ENCODE data around the gene ZMAT2.
"Not testable (repeated sequence)": the region's sequence is repeated elsewhere in the genome, so short reads cannot be mapped to it uniquely, and the experiment has no call there.

The ZMAT2 gene

DNA sequence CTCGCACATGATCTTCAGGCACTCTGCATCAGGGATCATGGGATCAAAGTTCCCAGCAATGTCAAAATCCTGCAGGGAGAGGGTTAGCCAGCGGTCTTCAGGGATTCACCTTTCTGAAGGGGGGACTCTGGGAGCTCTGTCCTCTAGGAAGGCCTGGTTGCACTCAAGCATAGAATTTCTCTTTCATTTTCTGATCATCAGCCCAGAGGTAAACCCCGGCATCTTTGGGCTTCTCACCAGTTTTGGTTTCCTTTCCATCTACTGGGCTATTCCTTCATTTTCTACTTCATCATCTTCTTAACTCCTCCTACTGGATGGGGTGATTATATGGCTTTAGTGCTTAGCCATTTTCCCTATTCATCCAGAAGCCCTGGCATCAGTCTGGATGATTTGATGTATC is 22.3 kb upstream of the ZMAT2 start:
- Histone ChIP-seq H3K4me1 (ENCODE audit: insufficient read depth, low read length) (no peaks in the 10 kb centered on the region), H3K27me3 (ENCODE audit: insufficient read depth, low read length) (no peaks in the 10 kb centered on the region), H3K9me3 (ENCODE audit: low read length) (no peaks in the 10 kb centered on the region), H3K36me3 (ENCODE audit: insufficient read depth, low read length) (peaks cover 78% of the 10 kb centered on the region), H3K4me3 (ENCODE audit: low read length) (no peak overlapping the region), H2AFZ (ENCODE audit: low read depth, low read length) (no peak overlapping the region)

DNA sequence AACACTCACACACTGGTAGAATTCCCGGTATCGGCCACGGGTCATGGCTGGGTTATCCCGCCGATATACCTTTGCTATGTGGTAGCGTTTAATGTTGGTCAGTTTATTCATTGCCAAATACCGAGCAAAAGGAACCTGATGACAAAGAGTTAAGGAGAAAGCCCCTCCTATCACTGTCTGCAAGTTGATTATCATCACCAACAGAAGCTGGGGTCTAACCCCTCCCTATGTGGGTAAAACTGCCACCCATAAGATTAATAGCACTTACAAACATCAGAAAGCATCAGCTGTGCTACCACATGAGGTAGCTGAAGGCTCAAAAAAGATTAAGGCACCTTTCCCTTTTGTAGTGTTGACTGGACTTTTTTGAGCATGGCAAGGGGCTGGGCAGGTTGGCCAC is 21.3 kb upstream of the ZMAT2 start:
- Histone ChIP-seq H3K4me1 (ENCODE audit: insufficient read depth, low read length) (no peaks in the 10 kb centered on the region), H2AFZ (ENCODE audit: low read depth, low read length) (no peak overlapping the region), H3K9me3 (ENCODE audit: low read length) (no peaks in the 10 kb centered on the region), H3K27me3 (ENCODE audit: insufficient read depth, low read length) (no peaks in the 10 kb centered on the region), H3K36me3 (ENCODE audit: insufficient read depth, low read length) (peaks cover 78% of the 10 kb centered on the region), H3K4me3 (ENCODE audit: low read length) (no peak overlapping the region)

DNA sequence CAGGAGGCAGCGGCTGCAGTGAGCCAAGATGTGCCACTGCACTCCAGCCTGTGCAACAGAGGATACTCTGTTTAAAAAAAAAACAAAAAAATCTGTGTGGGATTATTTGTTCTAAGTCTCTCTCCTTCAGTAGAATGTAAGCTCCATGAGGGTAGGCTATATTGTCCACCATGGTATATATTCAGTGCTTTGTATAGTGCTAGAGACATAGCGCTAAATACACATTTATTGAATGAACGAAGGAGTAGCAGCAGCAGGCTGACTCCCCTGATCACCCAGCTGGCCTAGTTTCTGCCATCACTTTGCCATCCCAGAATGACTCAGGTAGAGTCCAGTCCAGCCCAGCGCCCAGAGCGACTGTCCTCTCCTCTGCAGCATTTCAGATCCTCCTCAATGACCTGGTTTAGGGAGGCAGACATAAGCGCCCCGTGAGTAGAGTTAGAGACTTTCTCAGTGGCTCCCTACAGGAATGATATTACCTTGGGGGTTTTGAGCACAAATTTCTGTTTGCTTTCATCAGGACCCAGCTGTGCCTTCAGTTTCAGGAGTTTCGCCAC is 9.8 kb upstream of the ZMAT2 start:
- no peaks in the 10 kb centered on the region for H3K9me3 ChIP-seq (ENCODE audit: low read length)
- peaks cover 12% of the 10 kb centered on the region for H3K4me1 ChIP-seq (ENCODE audit: insufficient read depth, low read length)
- H3K36me3 ChIP-seq (ENCODE audit: insufficient read depth, low read length) = peaks cover 43% of the 10 kb centered on the region
- no peaks in the 10 kb centered on the region for H3K27me3 ChIP-seq (ENCODE audit: insufficient read depth, low read length)
- peak overlapping the region; percentile 13 for H2AFZ ChIP-seq (ENCODE audit: low read depth, low read length)
- H3K4me3 ChIP-seq (ENCODE audit: low read length) = peak overlapping the region; percentile 63

DNA sequence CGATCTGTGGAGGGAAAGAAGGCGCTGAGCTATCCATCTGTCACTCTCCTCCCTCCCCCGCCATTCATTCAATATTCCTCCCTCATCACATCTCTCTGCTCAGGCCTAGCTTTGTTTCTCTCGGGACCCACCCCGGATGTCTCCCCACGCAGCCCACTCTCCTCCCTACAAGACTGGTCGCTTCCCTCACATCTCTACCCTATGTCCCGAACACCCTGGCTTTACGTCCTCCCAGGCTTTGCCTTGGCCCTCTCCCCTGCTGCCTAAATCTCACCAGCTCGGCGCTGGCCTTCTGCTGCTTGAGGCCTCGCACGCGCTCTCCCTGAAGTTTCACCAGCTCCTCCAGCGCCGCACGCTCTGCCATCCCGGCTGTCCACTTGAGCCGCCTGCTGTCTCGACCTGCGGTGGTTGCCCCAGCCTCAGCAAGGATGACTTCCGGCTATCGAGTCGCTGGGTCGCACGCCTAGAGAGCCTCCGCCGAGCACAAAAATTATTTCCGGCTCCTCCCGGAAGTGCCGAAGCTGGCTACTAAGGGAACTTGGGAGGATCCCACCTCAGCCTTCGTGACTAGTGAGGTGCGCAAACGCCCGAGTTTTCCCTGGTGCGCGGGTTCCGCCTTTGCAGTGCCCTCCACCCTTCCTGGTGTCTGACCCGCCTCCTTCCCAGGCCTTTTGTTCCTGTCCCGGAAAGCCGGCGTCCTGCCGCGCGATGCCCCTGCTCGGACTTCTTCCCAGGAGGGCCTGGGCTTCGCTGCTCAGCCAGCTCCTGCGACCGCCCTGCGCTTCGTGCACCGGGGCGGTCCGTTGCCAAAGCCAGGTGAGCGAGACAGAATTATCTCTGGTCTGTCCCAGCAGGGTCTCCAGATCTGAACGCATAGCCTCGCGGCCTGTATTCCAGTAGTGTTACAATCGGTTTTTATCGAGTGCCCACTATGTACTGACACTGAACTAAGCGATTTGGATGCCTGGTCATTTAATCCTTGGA is 9.0 kb upstream of the ZMAT2 start, which contains the start of the genes HARS1 and HARS2:
Gene HARS1 (minus strand): TSS at position 430 of the 984 bp plus-strand sequence. CDS start 66 bp downstream, at position 364.
Gene HARS2 (plus strand): TSS at position 515 of the 984 bp plus-strand sequence. CDS start 194 bp downstream, at position 709.
- peaks cover 12% of the 10 kb centered on the region for H3K4me1 ChIP-seq (ENCODE audit: insufficient read depth, low read length)
- H3K36me3 ChIP-seq (ENCODE audit: insufficient read depth, low read length) = peaks cover 48% of the 10 kb centered on the region
- peak within 1 kb of the TSS; percentile 63 for H3K4me3 ChIP-seq (ENCODE audit: low read length)
- H3K9me3 ChIP-seq (ENCODE audit: low read length) = no peaks in the 10 kb centered on the region
- H3K27me3 ChIP-seq (ENCODE audit: insufficient read depth, low read length) = no peaks in the 10 kb centered on the region
- peak within 1 kb of the TSS; percentile 76 for H2AFZ ChIP-seq (ENCODE audit: low read depth, low read length)

DNA sequence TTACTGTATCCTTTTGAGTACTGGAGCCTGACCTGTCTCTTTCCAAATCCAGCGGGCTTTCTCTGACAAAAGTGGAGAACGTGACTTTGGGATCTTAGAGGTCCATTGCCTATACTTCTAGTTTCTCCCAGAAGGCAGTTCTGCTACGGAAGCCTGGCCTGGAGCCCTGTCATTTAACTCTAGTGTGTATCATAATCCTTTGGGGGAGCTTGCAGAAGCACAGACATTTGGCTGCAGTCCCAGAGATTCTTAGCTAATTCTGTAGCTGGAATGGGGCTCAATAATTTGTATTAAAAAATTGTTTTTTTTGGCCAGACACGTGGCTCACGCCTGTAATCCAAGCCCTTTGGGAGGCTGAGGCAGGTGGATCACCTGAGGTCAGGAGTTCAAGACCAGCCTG is 6.0 kb upstream of the ZMAT2 start:
- H3K36me3 ChIP-seq (ENCODE audit: insufficient read depth, low read length) = peaks cover 61% of the 10 kb centered on the region
- H3K9me3 ChIP-seq (ENCODE audit: low read length) = no peaks in the 10 kb centered on the region
- peaks cover 12% of the 10 kb centered on the region for H3K4me1 ChIP-seq (ENCODE audit: insufficient read depth, low read length)

DNA sequence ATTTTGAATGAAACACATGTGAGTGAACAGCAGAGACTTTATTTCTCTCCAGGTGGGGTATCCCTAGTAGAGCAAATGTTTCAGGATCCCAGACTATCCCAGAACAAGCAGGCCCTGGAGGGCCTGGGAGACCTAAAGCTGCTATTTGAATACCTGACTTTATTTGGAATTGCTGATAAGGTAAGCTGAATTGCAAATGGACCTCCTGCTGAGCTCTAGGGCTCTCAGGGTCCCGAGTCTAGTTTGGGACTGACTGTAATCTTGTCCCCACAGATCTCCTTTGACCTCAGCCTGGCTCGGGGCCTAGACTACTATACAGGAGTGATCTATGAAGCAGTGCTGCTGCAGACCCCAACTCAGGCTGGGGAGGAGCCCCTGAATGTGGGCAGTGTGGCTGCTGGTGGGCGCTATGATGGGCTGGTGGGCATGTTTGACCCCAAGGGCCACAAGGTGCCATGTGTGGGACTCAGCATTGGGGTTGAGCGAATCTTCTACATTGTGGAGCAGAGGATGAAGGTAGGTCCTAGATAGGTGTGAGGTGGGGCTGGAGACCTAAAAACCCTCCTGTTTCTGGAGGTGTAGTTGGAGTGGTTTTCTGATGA is 3.3 kb upstream of the ZMAT2 start:
- H3K27me3 ChIP-seq (ENCODE audit: insufficient read depth, low read length) = no peaks in the 10 kb centered on the region
- H3K4me1 ChIP-seq (ENCODE audit: insufficient read depth, low read length) = peaks cover 20% of the 10 kb centered on the region
- H2AFZ ChIP-seq (ENCODE audit: low read depth, low read length) = no peak overlapping the region
- no peak overlapping the region for H3K4me3 ChIP-seq (ENCODE audit: low read length)
- no peaks in the 10 kb centered on the region for H3K9me3 ChIP-seq (ENCODE audit: low read length)
- H3K36me3 ChIP-seq (ENCODE audit: insufficient read depth, low read length) = peaks cover 70% of the 10 kb centered on the region

More for the DNA sequence above, 6.0 kb upstream of the ZMAT2 start:
- no peak overlapping the region for H3K4me3 ChIP-seq (ENCODE audit: low read length)
- H2AFZ ChIP-seq (ENCODE audit: low read depth, low read length) = no peak overlapping the region
- H3K27me3 ChIP-seq (ENCODE audit: insufficient read depth, low read length) = no peaks in the 10 kb centered on the region

DNA sequence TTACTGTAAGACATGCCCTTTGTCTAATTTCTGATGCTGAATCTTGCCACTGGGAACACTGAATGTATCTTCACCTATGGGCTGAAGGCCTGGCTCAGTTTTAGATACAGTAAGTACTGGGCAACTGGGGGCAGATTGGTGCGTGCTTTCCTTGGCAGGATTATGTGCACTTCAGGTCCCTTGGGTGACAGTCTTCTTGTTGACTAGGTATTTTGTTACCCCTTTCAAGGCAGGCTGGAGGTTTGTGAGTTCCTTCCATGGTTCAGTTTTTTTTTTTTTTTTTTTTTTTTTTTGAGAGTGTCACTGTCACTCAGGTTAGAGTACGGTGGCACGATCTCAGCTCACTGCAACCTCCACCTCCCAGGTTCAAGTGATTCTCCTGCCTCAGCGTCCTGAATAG is 7.6 kb downstream of the ZMAT2 start:
- Histone ChIP-seq H3K36me3 (ENCODE audit: insufficient read depth, low read length) (peaks cover 47% of the 10 kb centered on the region), H3K4me1 (ENCODE audit: insufficient read depth, low read length) (no peaks in the 10 kb centered on the region)

DNA sequence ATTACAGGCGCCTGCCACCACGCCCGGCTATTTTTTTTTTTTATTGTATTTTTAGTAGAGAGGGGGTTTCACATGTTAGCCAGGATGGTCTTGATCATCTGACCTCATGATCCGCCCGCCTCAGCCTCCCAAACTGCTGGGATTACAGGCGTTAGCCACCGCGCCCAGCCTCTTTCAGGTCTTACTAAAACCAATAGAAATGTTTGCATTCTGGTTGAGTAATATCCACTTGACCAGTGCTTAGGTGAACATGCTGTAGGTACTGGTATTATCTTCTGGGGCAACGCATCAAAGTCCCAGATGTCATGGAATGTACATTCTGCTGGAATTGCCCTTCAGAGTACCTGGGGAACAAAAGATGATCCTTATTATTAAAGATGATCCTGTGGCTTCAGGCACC is 8.5 kb downstream of the ZMAT2 start:
- not testable (repeated sequence) for H3K27me3 ChIP-seq (ENCODE audit: insufficient read depth, low read length); H2AFZ ChIP-seq (ENCODE audit: low read depth, low read length); H3K4me3 ChIP-seq (ENCODE audit: low read length); H3K9me3 ChIP-seq (ENCODE audit: low read length); H3K4me1 ChIP-seq (ENCODE audit: insufficient read depth, low read length)
- peaks cover 37% of the 10 kb centered on the region for H3K36me3 ChIP-seq (ENCODE audit: insufficient read depth, low read length)

More for the DNA sequence above, 7.6 kb downstream of the ZMAT2 start:
- Histone ChIP-seq H3K4me3 (ENCODE audit: low read length) (no peak overlapping the region), H3K9me3 (ENCODE audit: low read length) (no peaks in the 10 kb centered on the region), H3K27me3 (ENCODE audit: insufficient read depth, low read length) (no peaks in the 10 kb centered on the region), H2AFZ (ENCODE audit: low read depth, low read length) (no peak overlapping the region)

DNA sequence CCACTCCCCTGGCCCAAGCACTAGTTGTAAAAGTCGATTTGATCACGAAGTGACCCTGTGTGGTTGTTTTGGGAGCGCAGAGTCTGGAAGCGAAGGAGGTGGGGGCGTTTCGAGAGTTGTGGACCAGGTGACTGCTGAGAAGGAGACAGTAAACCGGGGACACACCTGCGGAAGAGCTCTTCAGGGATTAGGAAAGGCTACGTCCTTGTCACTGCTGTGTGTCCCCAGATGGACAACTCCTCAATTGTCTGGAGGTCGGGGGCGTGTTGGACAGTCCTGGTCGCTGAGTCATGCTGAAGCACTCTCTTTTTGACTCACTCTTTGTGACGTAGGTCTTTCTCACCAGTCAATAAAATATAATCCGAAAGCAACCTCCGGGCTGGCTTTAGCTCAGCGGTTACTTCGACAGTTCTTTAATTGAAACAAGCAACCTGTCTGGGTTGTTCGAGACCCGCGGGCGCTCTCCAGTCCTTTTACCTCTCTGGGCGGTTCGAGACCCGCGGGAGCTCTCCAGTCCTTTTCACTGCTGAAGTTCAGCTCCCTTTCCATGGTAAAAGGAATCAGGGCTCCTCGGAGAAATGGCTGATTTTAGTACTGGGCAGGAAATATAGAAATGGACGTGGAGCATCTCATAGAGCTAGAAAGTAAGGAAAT is 10.8 kb downstream of the ZMAT2 start:
- no peaks in the 10 kb centered on the region for H3K9me3 ChIP-seq (ENCODE audit: low read length)
- peaks cover 16% of the 10 kb centered on the region for H3K36me3 ChIP-seq (ENCODE audit: insufficient read depth, low read length)
- H3K4me1 ChIP-seq (ENCODE audit: insufficient read depth, low read length) = no peaks in the 10 kb centered on the region
- H2AFZ ChIP-seq (ENCODE audit: low read depth, low read length) = peak overlapping the region; percentile 88
- peak overlapping the region; percentile 55 for H3K4me3 ChIP-seq (ENCODE audit: low read length)
- H3K27me3 ChIP-seq (ENCODE audit: insufficient read depth, low read length) = no peaks in the 10 kb centered on the region

DNA sequence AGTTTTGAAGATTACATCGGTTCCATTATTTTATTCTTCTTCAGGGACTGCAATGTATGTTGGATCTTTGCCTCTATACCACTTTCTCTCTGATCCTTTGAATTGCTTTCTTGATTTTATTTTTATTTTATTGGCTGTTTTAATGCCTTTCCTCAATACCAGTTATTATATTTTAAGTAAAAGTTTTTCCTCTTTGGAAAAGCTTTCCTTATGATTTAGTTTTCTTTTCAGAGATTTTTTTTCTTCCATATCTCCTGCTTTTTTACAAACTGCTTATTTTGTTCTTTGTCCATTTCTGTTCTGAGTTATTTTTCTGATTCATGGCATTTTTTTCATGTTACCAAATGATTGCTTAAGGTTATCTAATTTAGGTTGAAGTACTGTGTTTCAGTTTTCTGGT is 11.5 kb downstream of the ZMAT2 start:
- peak overlapping the region; percentile 55 for H3K4me3 ChIP-seq (ENCODE audit: low read length)
- H2AFZ ChIP-seq (ENCODE audit: low read depth, low read length) = peak overlapping the region; percentile 88

DNA sequence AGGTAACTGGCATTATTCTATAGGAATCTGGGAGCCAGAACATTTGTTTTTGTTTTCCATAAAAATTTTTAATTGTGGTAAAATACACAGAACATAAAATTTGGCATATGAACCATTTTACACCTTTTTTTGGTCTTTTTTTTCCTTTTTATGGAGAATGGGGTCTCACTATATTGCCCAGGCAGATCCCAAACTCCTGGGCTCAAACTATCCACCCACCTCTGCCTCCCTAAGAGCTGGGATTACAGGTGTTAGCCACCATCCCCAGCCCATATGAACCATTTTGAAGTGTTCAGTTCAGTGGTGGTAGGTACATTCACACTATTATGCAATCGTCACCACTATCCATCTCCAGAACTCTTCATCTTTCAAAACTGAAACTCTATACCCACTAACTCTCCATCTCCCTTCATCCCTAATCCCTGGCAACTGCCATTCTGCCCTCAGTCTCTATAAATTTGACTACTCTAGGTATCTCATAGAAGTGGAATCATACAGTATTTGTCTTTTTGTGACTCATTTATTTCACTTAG is 13.4 kb downstream of the ZMAT2 start:
- H3K9me3 ChIP-seq (ENCODE audit: low read length) = no peaks in the 10 kb centered on the region
- H3K36me3 ChIP-seq (ENCODE audit: insufficient read depth, low read length) = no peaks in the 10 kb centered on the region
- H3K27me3 ChIP-seq (ENCODE audit: insufficient read depth, low read length) = no peaks in the 10 kb centered on the region
- no peak overlapping the region for H2AFZ ChIP-seq (ENCODE audit: low read depth, low read length)
- no peak overlapping the region for H3K4me3 ChIP-seq (ENCODE audit: low read length)
- H3K4me1 ChIP-seq (ENCODE audit: insufficient read depth, low read length) = no peaks in the 10 kb centered on the region

More for the DNA sequence above, 11.5 kb downstream of the ZMAT2 start:
- no peaks in the 10 kb centered on the region for H3K4me1 ChIP-seq (ENCODE audit: insufficient read depth, low read length)
- H3K36me3 ChIP-seq (ENCODE audit: insufficient read depth, low read length) = peaks cover 9% of the 10 kb centered on the region
- H3K9me3 ChIP-seq (ENCODE audit: low read length) = no peaks in the 10 kb centered on the region
- no peaks in the 10 kb centered on the region for H3K27me3 ChIP-seq (ENCODE audit: insufficient read depth, low read length)

DNA sequence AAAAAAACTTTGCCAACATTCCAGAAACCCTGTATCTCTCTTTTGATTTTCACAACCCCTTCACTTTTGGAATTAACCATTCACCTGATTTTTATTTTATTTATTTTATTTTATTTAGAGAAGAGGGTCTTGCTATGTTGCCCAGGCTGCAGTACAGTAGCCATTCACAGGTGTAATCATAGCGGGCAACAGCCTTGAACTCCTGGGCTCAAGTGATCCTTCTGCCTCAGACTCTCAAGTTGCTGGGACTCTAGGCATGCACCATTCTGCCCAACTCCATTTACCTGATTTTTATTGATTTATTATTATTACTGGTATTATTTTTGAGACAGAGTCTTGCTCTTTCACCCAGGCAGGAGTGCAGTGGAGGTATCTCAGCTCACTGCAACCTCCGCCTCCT is 16.0 kb downstream of the ZMAT2 start:
- not testable (repeated sequence) for H2AFZ ChIP-seq (ENCODE audit: low read depth, low read length); H3K9me3 ChIP-seq (ENCODE audit: low read length)

More for the DNA sequence above, 16.0 kb downstream of the ZMAT2 start:
- H3K27me3 ChIP-seq (ENCODE audit: insufficient read depth, low read length); H3K4me1 ChIP-seq (ENCODE audit: insufficient read depth, low read length); H3K36me3 ChIP-seq (ENCODE audit: insufficient read depth, low read length); H3K4me3 ChIP-seq (ENCODE audit: low read length): not testable (repeated sequence)
